Measurements from ENCODE around the gene KBTBD7.
A peak's percentile ranks its signal among the peaks of the same experiment; 100 is the strongest.

The KBTBD7 gene

GRCh38 chr13:41193919-41194824, at the start of gene KBTBD7:
TSS of gene KBTBD7 (minus strand) at chr13:41194569. CDS start at chr13:41194257, 312 bp downstream.
- no peak for TF ChIP-seq CTCF (conservative IDR thresholded peaks at IDR 0.05)
- H3K27ac ChIP-seq, result peak within 1 kb of the TSS; percentile 75

GRCh38 chr13:41241626-41242025, 47.3 kb upstream of the KBTBD7 start:
- no peak overlapping the region for H3K27ac ChIP-seq
- no peak for TF ChIP-seq CTCF (conservative IDR thresholded peaks at IDR 0.05)

- no peak for TF ChIP-seq CTCF (conservative IDR thresholded peaks at IDR 0.05)
These were observed 42.0 kb upstream of the KBTBD7 start for GRCh38 chr13:41236369-41236768.

GRCh38 chr13:41232578-41233480, 38.5 kb upstream of the KBTBD7 start:
- no peak for TF ChIP-seq CTCF (conservative IDR thresholded peaks at IDR 0.05)
- no peak overlapping the region for H3K27ac ChIP-seq

More at GRCh38 chr13:41236369-41236768, 42.0 kb upstream of the KBTBD7 start:
- no peak overlapping the region for H3K27ac ChIP-seq

GRCh38 chr13:41231786-41232185, 37.4 kb upstream of the KBTBD7 start:
- H3K27ac ChIP-seq, result no peak overlapping the region
- TF ChIP-seq CTCF (conservative IDR thresholded peaks at IDR 0.05), result no peak

GRCh38 chr13:41231025-41231677, 36.8 kb upstream of the KBTBD7 start:
- no peak for TF ChIP-seq CTCF (conservative IDR thresholded peaks at IDR 0.05)
- H3K27ac ChIP-seq, result no peak overlapping the region
